ENCODE data around the gene GSTA1.
"Not testable (repeated sequence)": the region's sequence is repeated elsewhere in the genome, so short reads cannot be mapped to it uniquely, and the experiment has no call there.

GSTA1 gene

GRCh38 chr6:52827073-52827783 lies 23.6 kb upstream of the GSTA1 start:
- not testable (repeated sequence) for H3K4me3 ChIP-seq (ENCODE audit: low read depth, low read length); H3K79me2 ChIP-seq (ENCODE audit: control insufficient read depth, insufficient read depth, low read length, unreplicated experiment); H3K4me1 ChIP-seq (ENCODE audit: control insufficient read depth, insufficient read depth, low read length, unreplicated experiment); H3K36me3 ChIP-seq (ENCODE audit: insufficient read depth, low read length); H2AFZ ChIP-seq (ENCODE audit: low read length, unreplicated experiment); H3K27ac ChIP-seq (ENCODE audit: low read depth, low read length); H3K27me3 ChIP-seq (ENCODE audit: insufficient read depth, low read length)

GRCh38 chr6:52826513-52826912 lies 22.9 kb upstream of the GSTA1 start:
- H3K4me1 ChIP-seq (ENCODE audit: control insufficient read depth, insufficient read depth, low read length, unreplicated experiment): no peaks in the 10 kb centered on the region
- no peaks in the 10 kb centered on the region for H3K36me3 ChIP-seq (ENCODE audit: insufficient read depth, low read length)
- H3K79me2 ChIP-seq (ENCODE audit: control insufficient read depth, insufficient read depth, low read length, unreplicated experiment): no peaks in the 10 kb centered on the region
- no peak overlapping the region for H3K27ac ChIP-seq (ENCODE audit: low read depth, low read length)
- H3K27me3 ChIP-seq (ENCODE audit: insufficient read depth, low read length): no peaks in the 10 kb centered on the region
- no peak overlapping the region for H2AFZ ChIP-seq (ENCODE audit: low read length, unreplicated experiment)
- no peak overlapping the region for H3K4me3 ChIP-seq (ENCODE audit: low read depth, low read length)

- H2AFZ ChIP-seq (ENCODE audit: low read length, unreplicated experiment); H3K4me1 ChIP-seq (ENCODE audit: control insufficient read depth, insufficient read depth, low read length, unreplicated experiment); H3K27ac ChIP-seq (ENCODE audit: low read depth, low read length); H3K4me3 ChIP-seq (ENCODE audit: low read depth, low read length); H3K79me2 ChIP-seq (ENCODE audit: control insufficient read depth, insufficient read depth, low read length, unreplicated experiment); H3K36me3 ChIP-seq (ENCODE audit: insufficient read depth, low read length); H3K27me3 ChIP-seq (ENCODE audit: insufficient read depth, low read length): not testable (repeated sequence)
Measured at GRCh38 chr6:52825900-52826459, 22.4 kb upstream of the GSTA1 start.

GRCh38 chr6:52825270-52825793 lies 21.7 kb upstream of the GSTA1 start:
- not testable (repeated sequence) for H3K27ac ChIP-seq (ENCODE audit: low read depth, low read length); H3K27me3 ChIP-seq (ENCODE audit: insufficient read depth, low read length); H3K79me2 ChIP-seq (ENCODE audit: control insufficient read depth, insufficient read depth, low read length, unreplicated experiment); H2AFZ ChIP-seq (ENCODE audit: low read length, unreplicated experiment); H3K4me1 ChIP-seq (ENCODE audit: control insufficient read depth, insufficient read depth, low read length, unreplicated experiment); H3K36me3 ChIP-seq (ENCODE audit: insufficient read depth, low read length); H3K4me3 ChIP-seq (ENCODE audit: low read depth, low read length)

- H3K4me1 ChIP-seq (ENCODE audit: control insufficient read depth, insufficient read depth, low read length, unreplicated experiment): peaks cover 5% of the 10 kb centered on the region
- no peak overlapping the region for H3K27ac ChIP-seq (ENCODE audit: low read depth, low read length)
- no peaks in the 10 kb centered on the region for H3K36me3 ChIP-seq (ENCODE audit: insufficient read depth, low read length)
- no peaks in the 10 kb centered on the region for H3K79me2 ChIP-seq (ENCODE audit: control insufficient read depth, insufficient read depth, low read length, unreplicated experiment)
- H3K27me3 ChIP-seq (ENCODE audit: insufficient read depth, low read length): no peaks in the 10 kb centered on the region
- no peak overlapping the region for H2AFZ ChIP-seq (ENCODE audit: low read length, unreplicated experiment)
- H3K4me3 ChIP-seq (ENCODE audit: low read depth, low read length): no peak overlapping the region
Measured at GRCh38 chr6:52821842-52822241, 18.2 kb upstream of the GSTA1 start.

GRCh38 chr6:52820198-52820597 lies 16.6 kb upstream of the GSTA1 start:
- H2AFZ ChIP-seq (ENCODE audit: low read length, unreplicated experiment): no peak overlapping the region
- H3K36me3 ChIP-seq (ENCODE audit: insufficient read depth, low read length): no peaks in the 10 kb centered on the region
- peaks cover 5% of the 10 kb centered on the region for H3K4me1 ChIP-seq (ENCODE audit: control insufficient read depth, insufficient read depth, low read length, unreplicated experiment)
- H3K27ac ChIP-seq (ENCODE audit: low read depth, low read length): no peak overlapping the region
- H3K27me3 ChIP-seq (ENCODE audit: insufficient read depth, low read length): no peaks in the 10 kb centered on the region
- no peak overlapping the region for H3K4me3 ChIP-seq (ENCODE audit: low read depth, low read length)
- no peaks in the 10 kb centered on the region for H3K79me2 ChIP-seq (ENCODE audit: control insufficient read depth, insufficient read depth, low read length, unreplicated experiment)

GRCh38 chr6:52815167-52816092 lies 11.8 kb upstream of the GSTA1 start:
- Histone ChIP-seq H3K4me3 (ENCODE audit: low read depth, low read length) (no peak overlapping the region), H3K27ac (ENCODE audit: low read depth, low read length) (no peak overlapping the region), H3K79me2 (ENCODE audit: control insufficient read depth, insufficient read depth, low read length, unreplicated experiment) (no peaks in the 10 kb centered on the region), H3K36me3 (ENCODE audit: insufficient read depth, low read length) (no peaks in the 10 kb centered on the region), H3K27me3 (ENCODE audit: insufficient read depth, low read length) (no peaks in the 10 kb centered on the region), H3K4me1 (ENCODE audit: control insufficient read depth, insufficient read depth, low read length, unreplicated experiment) (peaks cover 5% of the 10 kb centered on the region), H2AFZ (ENCODE audit: low read length, unreplicated experiment) (peak overlapping the region; percentile 23)

- not testable (repeated sequence) for H3K27me3 ChIP-seq (ENCODE audit: insufficient read depth, low read length); H3K4me1 ChIP-seq (ENCODE audit: control insufficient read depth, insufficient read depth, low read length, unreplicated experiment); H3K27ac ChIP-seq (ENCODE audit: low read depth, low read length); H3K4me3 ChIP-seq (ENCODE audit: low read depth, low read length); H2AFZ ChIP-seq (ENCODE audit: low read length, unreplicated experiment); H3K36me3 ChIP-seq (ENCODE audit: insufficient read depth, low read length); H3K79me2 ChIP-seq (ENCODE audit: control insufficient read depth, insufficient read depth, low read length, unreplicated experiment)
Measured at GRCh38 chr6:52814545-52814944, 10.9 kb upstream of the GSTA1 start.

- H3K4me1 ChIP-seq (ENCODE audit: control insufficient read depth, insufficient read depth, low read length, unreplicated experiment); H3K36me3 ChIP-seq (ENCODE audit: insufficient read depth, low read length); H3K4me3 ChIP-seq (ENCODE audit: low read depth, low read length); H3K79me2 ChIP-seq (ENCODE audit: control insufficient read depth, insufficient read depth, low read length, unreplicated experiment); H3K27me3 ChIP-seq (ENCODE audit: insufficient read depth, low read length); H2AFZ ChIP-seq (ENCODE audit: low read length, unreplicated experiment); H3K27ac ChIP-seq (ENCODE audit: low read depth, low read length): not testable (repeated sequence)
Measured at GRCh38 chr6:52809777-52810176, 6.2 kb upstream of the GSTA1 start.

- no peak overlapping the region for H3K27ac ChIP-seq (ENCODE audit: low read depth, low read length)
- H3K4me1 ChIP-seq (ENCODE audit: control insufficient read depth, insufficient read depth, low read length, unreplicated experiment): no peaks in the 10 kb centered on the region
- no peaks in the 10 kb centered on the region for H3K36me3 ChIP-seq (ENCODE audit: insufficient read depth, low read length)
- no peaks in the 10 kb centered on the region for H3K79me2 ChIP-seq (ENCODE audit: control insufficient read depth, insufficient read depth, low read length, unreplicated experiment)
- H3K4me3 ChIP-seq (ENCODE audit: low read depth, low read length): no peak overlapping the region
- H3K27me3 ChIP-seq (ENCODE audit: insufficient read depth, low read length): no peaks in the 10 kb centered on the region; the same call in 1 of the 2 replicates
- H2AFZ ChIP-seq (ENCODE audit: low read length, unreplicated experiment): no peak overlapping the region
Measured at GRCh38 chr6:52808660-52809059, 5.0 kb upstream of the GSTA1 start.

Measured in ACC112 (cell line).